COLO668 (cell line): Measurements from ENCODE around the gene ADM2.
"Not testable (repeated sequence)": the region's sequence is repeated elsewhere in the genome, so short reads cannot be mapped to it uniquely, and the experiment has no call there.

Experiments used
- DNase-seq: peaks from one replicate; lab custom pipeline; 2025; ENCODE audit not compliant: unreplicated experiment; lab: John Stamatoyannopoulos, UW

The ADM2 gene

GRCh38 chr22:50481440-50482106 is at the start of gene ADM2:
Gene ADM2, plus strand, starts transcription at chr22:50481543. Its CDS starts 305 bp downstream, at chr22:50481848.
- peak; percentile 36 for DNase-seq

- DNase-seq = no peak
Measured at GRCh38 chr22:50432131-50432876, 49.0 kb upstream of the ADM2 start.

- DNase-seq = not testable (repeated sequence)
Measured at GRCh38 chr22:50432877-50433510, 48.3 kb upstream of the ADM2 start.

- DNase-seq = no peak
Measured at GRCh38 chr22:50434849-50435248, 46.5 kb upstream of the ADM2 start.

GRCh38 chr22:50435291-50436014 is 45.9 kb upstream of the ADM2 start:
- DNase-seq = no peak

- no peak for DNase-seq
Measured at GRCh38 chr22:50436015-50436830, 45.1 kb upstream of the ADM2 start.

GRCh38 chr22:50436841-50437341 is 44.5 kb upstream of the ADM2 start:
- DNase-seq = no peak

- no peak for DNase-seq
Measured at GRCh38 chr22:50437511-50438304, 43.6 kb upstream of the ADM2 start.

- no peak for DNase-seq
Measured at GRCh38 chr22:50438305-50439275, 42.8 kb upstream of the ADM2 start.

- DNase-seq = no peak
Measured at GRCh38 chr22:50439314-50439870, 42.0 kb upstream of the ADM2 start.

- DNase-seq = no peak
Measured at GRCh38 chr22:50439871-50440331, 41.4 kb upstream of the ADM2 start.

GRCh38 chr22:50440544-50441249 is 40.6 kb upstream of the ADM2 start:
- DNase-seq = peak; percentile 17

- DNase-seq = no peak
Measured at GRCh38 chr22:50441428-50441993, 39.8 kb upstream of the ADM2 start.

- DNase-seq = no peak
Measured at GRCh38 chr22:50443197-50443596, 38.1 kb upstream of the ADM2 start.

- DNase-seq = no peak
Measured at GRCh38 chr22:50443801-50444625, 37.3 kb upstream of the ADM2 start.

GRCh38 chr22:50444663-50445062 is 36.7 kb upstream of the ADM2 start:
- no peak for DNase-seq
